Measurements from ENCODE around the gene ANAPC4. TPM values are rescaled to one million over a fixed set of nuclear protein-coding genes. Genes with fewer than 3 reads are reported as not detected.

Gene ANAPC4
- total and polyA plus RNA-seq, 9 donors, result 18.7 to 106 (median 34.4) TPM

- Histone ChIP-seq H3K4me3 (no peak overlapping the region), H3K9me3 (no peaks in the 10 kb centered on the region), H3K27me3 (no peaks in the 10 kb centered on the region), H3K4me1 (ENCODE audit: insufficient read depth) (peaks cover 8% of the 10 kb centered on the region), H3K27ac (no peak overlapping the region), H3K36me3 (no peaks in the 10 kb centered on the region)
- DNase-seq, result no peak
- no peak for TF ChIP-seq CTCF (IDR thresholded peaks at IDR 0.05)
- TF ChIP-seq POLR2A (IDR thresholded peaks at IDR 0.05), result no peak
- no peak for TF ChIP-seq EP300 (IDR thresholded peaks at IDR 0.05)
- intact Hi-C loops (cut with DNase I), result no loop called here
Measured at GRCh38 chr4:25437926-25438325, 60.9 kb downstream of the ANAPC4 start.

GRCh38 chr4:25439918-25440477, 62.9 kb downstream of the ANAPC4 start:
- 13 to 24% (median 22%) methylated on average over 2 of the region's 2 CpGs for WGBS, 3 donors
- peak in 3 of 5 donors; percentile 42 to 48 (median 44) for DNase-seq
- Histone ChIP-seq H3K4me1 (ENCODE audit: insufficient read depth) (peaks cover 8% of the 10 kb centered on the region), H3K27ac (no peak overlapping the region), H3K27me3 (no peaks in the 10 kb centered on the region), H3K9me3 (no peaks in the 10 kb centered on the region), H3K4me3 (no peak overlapping the region), H3K36me3 (no peaks in the 10 kb centered on the region)
- TF ChIP-seq EP300 (IDR thresholded peaks at IDR 0.05) (no peak), CTCF (IDR thresholded peaks at IDR 0.05) (peak; percentile 21 to 48 (median 29)), POLR2A (IDR thresholded peaks at IDR 0.05) (no peak)
- intact Hi-C loops (cut with DNase I), result loop anchor here in 1 of 4 donors (10.0 kb wide), 1 partner anchor 325 kb away; no protein-coding TSS in a partner anchor

GRCh38 chr4:25440478-25441030, 63.5 kb downstream of the ANAPC4 start:
- WGBS, 3 donors, result 1 to 7% (median 6%) methylated on average over 8 of the region's 8 CpGs
- intact Hi-C loops (cut with DNase I), result loop anchor here in 1 of 4 donors (10.0 kb wide), 1 partner anchor 324 kb away; no protein-coding TSS in a partner anchor

GRCh38 chr4:25441519-25442117, 64.6 kb downstream of the ANAPC4 start:
- TF ChIP-seq EP300 (IDR thresholded peaks at IDR 0.05) (no peak), POLR2A (IDR thresholded peaks at IDR 0.05) (no peak), CTCF (IDR thresholded peaks at IDR 0.05) (no peak)
- Histone ChIP-seq H3K4me3 (no peak overlapping the region), H3K4me1 (ENCODE audit: insufficient read depth) (peaks cover 8% of the 10 kb centered on the region), H3K9me3 (no peaks in the 10 kb centered on the region), H3K36me3 (no peaks in the 10 kb centered on the region), H3K27me3 (no peaks in the 10 kb centered on the region), H3K27ac (no peak overlapping the region)
- DNase-seq, result peak; percentile 32 to 57 (median 40)
- intact Hi-C loops (cut with DNase I), result loop anchor here in 1 of 4 donors (10.0 kb wide), 1 partner anchor 323 kb away; no protein-coding TSS in a partner anchor
- 50 to 64% (median 54%) methylated on average over 6 of the region's 6 CpGs for WGBS, 3 donors

More at GRCh38 chr4:25440478-25441030, 63.5 kb downstream of the ANAPC4 start:
- Histone ChIP-seq H3K4me1 (ENCODE audit: insufficient read depth) (peaks cover 8% of the 10 kb centered on the region), H3K27ac (peak overlapping the region in 1 of 2 donors; percentile 57), H3K36me3 (no peaks in the 10 kb centered on the region), H3K9me3 (no peaks in the 10 kb centered on the region), H3K4me3 (no peak overlapping the region), H3K27me3 (no peaks in the 10 kb centered on the region)
- no peak for TF ChIP-seq POLR2A (IDR thresholded peaks at IDR 0.05)
- TF ChIP-seq EP300 (IDR thresholded peaks at IDR 0.05), result no peak
- TF ChIP-seq CTCF (IDR thresholded peaks at IDR 0.05), result no peak
- peak; percentile 43 to 87 (median 86) for DNase-seq
